ENCODE measurements around the gene PLA2G4B.

Gene PLA2G4B

DNA sequence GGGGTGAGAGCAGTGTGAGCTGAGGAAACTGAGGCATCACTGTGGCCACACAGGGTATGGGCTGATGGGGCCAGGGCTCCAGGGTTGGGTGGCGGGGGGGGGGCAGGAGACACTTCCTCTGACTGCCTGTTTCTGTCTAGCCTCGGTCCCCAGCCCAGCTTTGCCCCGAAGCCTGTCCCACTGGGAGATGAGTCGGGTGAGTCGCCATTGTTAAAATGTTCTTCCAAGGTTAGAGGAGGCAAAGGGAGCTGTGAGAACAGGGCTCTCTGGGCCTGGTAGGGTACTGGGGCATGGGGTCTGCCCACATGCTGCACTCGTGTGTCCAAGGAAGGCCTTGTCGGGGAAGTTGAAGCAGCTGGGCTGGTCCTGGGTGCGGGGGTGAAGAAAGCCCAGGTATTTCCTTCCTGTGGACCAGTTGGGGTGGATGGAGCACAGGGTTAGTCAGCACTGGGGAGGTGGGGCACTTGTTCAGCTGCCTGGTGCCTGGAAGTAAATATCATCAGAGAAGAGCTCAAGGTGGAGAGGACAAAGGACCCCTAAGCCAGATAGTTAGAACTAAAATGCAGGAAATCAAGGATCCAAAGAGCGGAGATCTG, 19.1 kb upstream of the PLA2G4B start:
- no peak overlapping the region for H3K27ac ChIP-seq (ENCODE audit: low read depth, low read length)

GRCh38 chr15:41820791-41821423, 17.7 kb upstream of the PLA2G4B start:
- Histone ChIP-seq H3K4me1 (ENCODE audit: control insufficient read depth in 1 of 2, insufficient read depth in 2 of 2, low read length in 2 of 2) (peaks cover 6 to 7% of the 10 kb centered on the region in 2 donors), H3K4me3 (ENCODE audit: low read depth in 1 of 2, low read length in 2 of 2) (no peak overlapping the region), H3K9ac (ENCODE audit: low read depth in 1 of 2, low read length in 2 of 2) (no peak overlapping the region), H3K36me3 (ENCODE audit: control insufficient read depth in 1 of 2, insufficient read depth in 2 of 2, low read length in 2 of 2) (peaks cover 30 to 75% of the 10 kb centered on the region in 2 donors), H3K27me3 (ENCODE audit: control insufficient read depth in 1 of 2, insufficient read depth in 2 of 2, low read length in 2 of 2) (no peaks in the 10 kb centered on the region), H3K27ac (ENCODE audit: low read depth, low read length) (no peak overlapping the region), H3K9me3 (ENCODE audit: control insufficient read depth in 1 of 2, low read length in 2 of 2) (no peaks in the 10 kb centered on the region)

More for the DNA sequence above, 19.1 kb upstream of the PLA2G4B start:
- Histone ChIP-seq H3K27me3 (ENCODE audit: control insufficient read depth in 1 of 2, insufficient read depth in 2 of 2, low read length in 2 of 2) (no peaks in the 10 kb centered on the region), H3K9me3 (ENCODE audit: control insufficient read depth in 1 of 2, low read length in 2 of 2) (no peaks in the 10 kb centered on the region), H3K4me1 (ENCODE audit: control insufficient read depth in 1 of 2, insufficient read depth in 2 of 2, low read length in 2 of 2) (peaks cover 6 to 7% of the 10 kb centered on the region in 2 donors), H3K9ac (ENCODE audit: low read depth in 1 of 2, low read length in 2 of 2) (no peak overlapping the region), H3K36me3 (ENCODE audit: control insufficient read depth in 1 of 2, insufficient read depth in 2 of 2, low read length in 2 of 2) (peaks cover 30 to 86% of the 10 kb centered on the region in 2 donors), H3K4me3 (ENCODE audit: low read depth in 1 of 2, low read length in 2 of 2) (no peak overlapping the region)

DNA sequence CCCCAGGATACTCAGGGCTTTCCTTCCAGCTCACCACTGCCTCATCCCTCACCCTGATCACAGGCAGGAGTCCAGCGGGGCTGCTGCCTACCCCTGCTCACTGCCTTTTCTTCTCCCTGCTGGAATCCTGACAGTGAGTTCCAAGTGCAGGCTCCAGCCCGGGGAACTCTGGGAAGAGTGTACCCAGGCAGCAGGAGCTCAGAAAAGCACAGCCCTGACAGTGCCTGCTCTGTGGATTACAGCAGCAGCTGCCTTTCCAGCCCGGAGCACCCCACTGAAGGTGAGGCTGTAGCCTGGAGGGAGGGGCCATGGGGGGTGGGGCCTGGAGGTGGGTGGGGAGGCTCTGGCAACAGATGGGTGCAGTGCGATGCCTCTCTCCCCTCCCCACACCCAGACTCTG, 16.8 kb upstream of the PLA2G4B start:
- Histone ChIP-seq H3K4me3 (ENCODE audit: low read depth in 1 of 2, low read length in 2 of 2) (no peak overlapping the region), H3K9me3 (ENCODE audit: control insufficient read depth in 1 of 2, low read length in 2 of 2) (no peaks in the 10 kb centered on the region), H3K27me3 (ENCODE audit: control insufficient read depth in 1 of 2, insufficient read depth in 2 of 2, low read length in 2 of 2) (no peaks in the 10 kb centered on the region), H3K36me3 (ENCODE audit: control insufficient read depth in 1 of 2, insufficient read depth in 2 of 2, low read length in 2 of 2) (peaks cover 30 to 65% of the 10 kb centered on the region in 2 donors), H3K9ac (ENCODE audit: low read depth in 1 of 2, low read length in 2 of 2) (no peak overlapping the region), H3K27ac (ENCODE audit: low read depth, low read length) (no peak overlapping the region), H3K4me1 (ENCODE audit: control insufficient read depth in 1 of 2, insufficient read depth in 2 of 2, low read length in 2 of 2) (peaks cover 6 to 7% of the 10 kb centered on the region in 2 donors)

DNA sequence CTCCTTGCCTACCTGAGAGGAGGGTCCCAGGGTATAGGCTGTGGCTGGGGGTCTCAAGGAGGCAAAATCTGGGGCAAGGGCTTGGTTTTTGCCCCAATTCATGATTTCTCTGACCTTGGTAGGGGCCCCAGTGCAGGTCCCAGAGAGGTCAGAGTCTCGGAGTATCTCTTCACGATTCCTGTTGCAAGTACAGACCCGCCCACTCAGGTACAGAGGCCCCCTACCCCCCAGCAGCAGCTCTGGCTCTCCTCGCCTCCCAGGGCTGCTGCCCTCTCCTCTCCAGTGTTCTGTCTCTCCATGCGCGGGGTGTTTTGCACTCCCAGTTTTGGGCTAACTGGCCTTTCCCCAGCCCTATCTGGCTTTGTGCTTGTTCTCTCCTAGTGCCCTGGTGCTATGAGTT, 16.2 kb upstream of the PLA2G4B start:
- peaks cover 7 to 10% of the 10 kb centered on the region in 2 donors for H3K4me1 ChIP-seq (ENCODE audit: control insufficient read depth in 1 of 2, insufficient read depth in 2 of 2, low read length in 2 of 2)

GRCh38 chr15:41822957-41823356, 15.7 kb upstream of the PLA2G4B start:
- H3K9me3 ChIP-seq (ENCODE audit: control insufficient read depth in 1 of 2, low read length in 2 of 2) = no peaks in the 10 kb centered on the region
- H3K27me3 ChIP-seq (ENCODE audit: control insufficient read depth in 1 of 2, insufficient read depth in 2 of 2, low read length in 2 of 2) = no peaks in the 10 kb centered on the region
- peaks cover 7 to 12% of the 10 kb centered on the region in 2 donors for H3K4me1 ChIP-seq (ENCODE audit: control insufficient read depth in 1 of 2, insufficient read depth in 2 of 2, low read length in 2 of 2)
- H3K36me3 ChIP-seq (ENCODE audit: control insufficient read depth in 1 of 2, insufficient read depth in 2 of 2, low read length in 2 of 2) = peaks cover 24 to 54% of the 10 kb centered on the region in 2 donors
- no peak overlapping the region for H3K9ac ChIP-seq (ENCODE audit: low read depth in 1 of 2, low read length in 2 of 2)
- no peak overlapping the region for H3K4me3 ChIP-seq (ENCODE audit: low read depth in 1 of 2, low read length in 2 of 2)
- no peak overlapping the region for H3K27ac ChIP-seq (ENCODE audit: low read depth, low read length)

More for the DNA sequence above, 16.2 kb upstream of the PLA2G4B start:
- H3K4me3 ChIP-seq (ENCODE audit: low read depth in 1 of 2, low read length in 2 of 2) = no peak overlapping the region
- H3K9me3 ChIP-seq (ENCODE audit: control insufficient read depth in 1 of 2, low read length in 2 of 2) = no peaks in the 10 kb centered on the region
- H3K27ac ChIP-seq (ENCODE audit: low read depth, low read length) = no peak overlapping the region
- peaks cover 28 to 59% of the 10 kb centered on the region in 2 donors for H3K36me3 ChIP-seq (ENCODE audit: control insufficient read depth in 1 of 2, insufficient read depth in 2 of 2, low read length in 2 of 2)
- H3K9ac ChIP-seq (ENCODE audit: low read depth in 1 of 2, low read length in 2 of 2) = no peak overlapping the region
- no peaks in the 10 kb centered on the region for H3K27me3 ChIP-seq (ENCODE audit: control insufficient read depth in 1 of 2, insufficient read depth in 2 of 2, low read length in 2 of 2)

DNA sequence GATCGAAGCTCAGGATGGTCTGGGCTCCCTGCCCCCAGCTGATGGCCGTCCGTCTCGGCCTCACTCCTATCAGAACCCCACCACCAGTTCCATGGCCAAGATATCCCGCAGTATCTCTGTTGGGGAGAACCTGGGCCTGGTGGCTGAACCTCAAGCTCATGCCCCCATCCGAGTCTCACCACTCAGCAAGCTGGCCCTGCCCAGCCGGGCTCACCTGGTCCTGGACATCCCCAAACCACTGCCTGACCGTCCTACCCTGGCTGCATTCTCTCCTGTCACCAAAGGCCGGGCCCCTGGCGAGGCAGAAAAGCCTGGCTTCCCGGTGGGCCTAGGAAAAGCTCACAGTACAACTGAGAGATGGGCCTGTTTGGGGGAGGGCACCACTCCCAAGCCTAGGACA, 15.1 kb upstream of the PLA2G4B start:
- no peaks in the 10 kb centered on the region for H3K9me3 ChIP-seq (ENCODE audit: control insufficient read depth in 1 of 2, low read length in 2 of 2)
- H3K4me3 ChIP-seq (ENCODE audit: low read depth in 1 of 2, low read length in 2 of 2) = no peak overlapping the region
- H3K36me3 ChIP-seq (ENCODE audit: control insufficient read depth in 1 of 2, insufficient read depth in 2 of 2, low read length in 2 of 2) = peaks cover 19 to 49% of the 10 kb centered on the region in 2 donors
- no peak overlapping the region for H3K27ac ChIP-seq (ENCODE audit: low read depth, low read length)
- H3K4me1 ChIP-seq (ENCODE audit: control insufficient read depth in 1 of 2, insufficient read depth in 2 of 2, low read length in 2 of 2) = peaks cover 9 to 13% of the 10 kb centered on the region in 2 donors
- H3K27me3 ChIP-seq (ENCODE audit: control insufficient read depth in 1 of 2, insufficient read depth in 2 of 2, low read length in 2 of 2) = no peaks in the 10 kb centered on the region
- no peak overlapping the region for H3K9ac ChIP-seq (ENCODE audit: low read depth in 1 of 2, low read length in 2 of 2)

DNA sequence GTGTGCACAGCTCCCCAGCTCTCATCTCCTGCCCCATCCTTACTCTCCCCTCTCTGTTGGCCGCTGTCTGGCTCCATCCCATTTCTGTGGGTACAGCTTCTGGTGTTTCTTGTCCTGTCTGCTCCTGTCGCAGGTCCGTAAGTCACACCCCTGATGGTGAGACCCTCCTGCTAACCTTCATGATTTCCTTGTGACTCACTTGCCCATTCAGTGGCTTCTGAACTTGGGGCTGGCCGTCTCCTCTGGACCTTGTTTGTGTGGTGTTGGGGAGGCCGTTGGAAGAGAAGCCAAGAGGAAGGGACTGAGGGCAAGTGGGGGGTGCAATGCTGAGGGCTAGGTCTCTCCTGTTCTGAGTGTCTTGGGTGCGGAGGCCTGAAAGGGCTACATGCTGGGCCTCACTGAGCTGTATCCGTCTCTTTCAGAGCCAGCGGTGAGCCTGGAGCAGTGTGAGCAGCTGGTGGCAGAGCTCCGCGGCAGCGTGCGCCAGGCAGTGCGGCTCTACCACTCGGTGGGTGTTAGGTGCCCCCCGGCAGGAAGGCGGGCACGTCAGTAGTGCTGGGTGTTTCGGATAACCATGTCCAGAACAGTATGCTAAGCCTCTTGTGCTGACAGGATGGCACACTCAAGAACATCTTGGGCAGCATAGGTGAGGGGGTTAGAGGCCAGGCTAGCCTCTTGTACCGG, 14.4 kb upstream of the PLA2G4B start:
- Histone ChIP-seq H3K27me3 (ENCODE audit: control insufficient read depth in 1 of 2, insufficient read depth in 2 of 2, low read length in 2 of 2) (no peaks in the 10 kb centered on the region), H3K36me3 (ENCODE audit: control insufficient read depth in 1 of 2, insufficient read depth in 2 of 2, low read length in 2 of 2) (peaks cover 13 to 42% of the 10 kb centered on the region in 2 donors), H3K27ac (ENCODE audit: low read depth, low read length) (no peak overlapping the region), H3K4me1 (ENCODE audit: control insufficient read depth in 1 of 2, insufficient read depth in 2 of 2, low read length in 2 of 2) (peaks cover 16 to 20% of the 10 kb centered on the region in 2 donors), H3K9me3 (ENCODE audit: control insufficient read depth in 1 of 2, low read length in 2 of 2) (no peaks in the 10 kb centered on the region), H3K4me3 (ENCODE audit: low read depth in 1 of 2, low read length in 2 of 2) (no peak overlapping the region), H3K9ac (ENCODE audit: low read depth in 1 of 2, low read length in 2 of 2) (no peak overlapping the region)

DNA sequence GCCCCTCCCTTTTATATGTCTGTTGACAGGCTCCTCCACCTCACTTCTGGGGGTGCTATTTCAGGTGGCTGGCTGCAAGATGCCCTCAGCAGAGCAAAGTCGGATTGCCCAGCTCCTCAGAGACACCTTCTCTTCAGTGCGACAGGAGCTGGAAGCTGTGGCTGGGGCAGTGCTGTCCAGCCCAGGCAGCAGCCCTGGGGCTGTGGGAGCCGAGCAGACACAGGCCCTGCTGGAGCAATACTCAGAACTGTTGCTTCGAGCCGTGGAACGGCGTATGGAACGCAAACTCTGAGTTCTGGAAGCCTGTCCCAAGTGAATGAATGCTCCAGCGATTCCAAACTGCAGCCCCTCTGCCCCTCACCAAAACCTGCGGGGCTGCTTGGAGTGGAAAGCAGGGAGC, 13.5 kb upstream of the PLA2G4B start:
- peaks cover 13 to 39% of the 10 kb centered on the region in 2 donors for H3K36me3 ChIP-seq (ENCODE audit: control insufficient read depth in 1 of 2, insufficient read depth in 2 of 2, low read length in 2 of 2)

DNA sequence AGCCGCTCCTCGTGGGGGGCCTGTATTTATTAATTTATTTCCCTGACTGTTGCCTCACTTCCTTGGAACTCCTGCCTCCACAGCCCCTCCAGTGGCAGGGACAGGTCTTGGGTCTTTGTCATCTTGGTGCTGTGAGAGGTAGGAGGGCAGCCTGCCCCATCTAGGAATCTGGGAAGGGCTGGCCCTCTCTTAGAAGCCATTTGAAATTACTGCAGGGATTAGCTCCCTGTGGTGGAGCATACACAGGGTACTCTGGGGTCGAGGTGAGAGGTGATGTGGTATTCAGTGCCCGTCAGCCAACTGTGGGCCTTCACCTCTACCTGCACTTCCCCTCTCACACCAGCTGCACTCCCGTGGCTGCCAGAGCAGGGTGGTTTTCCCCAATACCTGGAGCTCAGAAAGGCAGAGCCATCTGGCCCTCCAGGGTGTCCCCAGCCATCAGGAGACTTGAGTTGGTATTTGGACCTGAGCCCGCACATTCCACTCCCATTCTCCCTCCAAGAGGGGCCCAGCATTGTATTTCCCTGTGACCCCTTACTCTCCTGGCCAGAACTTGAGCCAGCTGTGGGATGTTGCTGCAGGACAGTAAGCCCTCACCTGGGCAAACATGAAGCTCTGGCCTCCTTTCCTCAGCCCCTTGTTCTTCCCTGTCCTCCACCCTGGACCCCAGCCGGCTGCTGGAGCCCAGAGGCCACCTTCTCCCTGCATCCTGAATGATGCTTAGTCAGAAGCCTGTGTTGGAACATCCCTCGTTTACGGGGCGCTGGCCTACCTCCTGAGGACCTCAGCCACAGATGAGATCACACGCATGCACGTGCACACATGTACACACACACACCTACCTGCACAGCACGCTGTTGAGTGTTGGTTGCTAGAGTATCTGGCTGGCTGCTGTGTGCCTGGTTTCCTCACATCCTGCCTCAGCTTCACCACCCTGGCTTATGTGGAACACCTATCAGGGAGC, 12.8 kb upstream of the PLA2G4B start:
- peaks cover 13 to 36% of the 10 kb centered on the region in 2 donors for H3K36me3 ChIP-seq (ENCODE audit: control insufficient read depth in 1 of 2, insufficient read depth in 2 of 2, low read length in 2 of 2)
- H3K27me3 ChIP-seq (ENCODE audit: control insufficient read depth in 1 of 2, insufficient read depth in 2 of 2, low read length in 2 of 2) = no peaks in the 10 kb centered on the region
- H3K9me3 ChIP-seq (ENCODE audit: control insufficient read depth in 1 of 2, low read length in 2 of 2) = no peaks in the 10 kb centered on the region
- no peak overlapping the region for H3K9ac ChIP-seq (ENCODE audit: low read depth in 1 of 2, low read length in 2 of 2)
- H3K4me3 ChIP-seq (ENCODE audit: low read depth in 1 of 2, low read length in 2 of 2) = no peak overlapping the region
- peaks cover 17% of the 10 kb centered on the region in 2 donors for H3K4me1 ChIP-seq (ENCODE audit: control insufficient read depth in 1 of 2, insufficient read depth in 2 of 2, low read length in 2 of 2)
- H3K27ac ChIP-seq (ENCODE audit: low read depth, low read length) = no peak overlapping the region

More for the DNA sequence above, 13.5 kb upstream of the PLA2G4B start:
- no peak overlapping the region for H3K9ac ChIP-seq (ENCODE audit: low read depth in 1 of 2, low read length in 2 of 2)
- H3K9me3 ChIP-seq (ENCODE audit: control insufficient read depth in 1 of 2, low read length in 2 of 2) = no peaks in the 10 kb centered on the region
- peaks cover 17 to 22% of the 10 kb centered on the region in 2 donors for H3K4me1 ChIP-seq (ENCODE audit: control insufficient read depth in 1 of 2, insufficient read depth in 2 of 2, low read length in 2 of 2)
- no peaks in the 10 kb centered on the region for H3K27me3 ChIP-seq (ENCODE audit: control insufficient read depth in 1 of 2, insufficient read depth in 2 of 2, low read length in 2 of 2)
- H3K27ac ChIP-seq (ENCODE audit: low read depth, low read length) = no peak overlapping the region
- H3K4me3 ChIP-seq (ENCODE audit: low read depth in 1 of 2, low read length in 2 of 2) = no peak overlapping the region

All from duodenal mucosa (tissue), 2 donors.